Measurements from ENCODE around the gene HIRA. TPM values are rescaled to one million over a fixed set of nuclear protein-coding genes. Genes with fewer than 3 reads are reported as not detected.

HIRA gene
- total and polyA plus RNA-seq, 9 of the 15 experiments (the other 6 are each of a cell fraction or from before 2014, with no cell fraction given), result 0.96 to 132 (median 58.4) TPM

DNA sequence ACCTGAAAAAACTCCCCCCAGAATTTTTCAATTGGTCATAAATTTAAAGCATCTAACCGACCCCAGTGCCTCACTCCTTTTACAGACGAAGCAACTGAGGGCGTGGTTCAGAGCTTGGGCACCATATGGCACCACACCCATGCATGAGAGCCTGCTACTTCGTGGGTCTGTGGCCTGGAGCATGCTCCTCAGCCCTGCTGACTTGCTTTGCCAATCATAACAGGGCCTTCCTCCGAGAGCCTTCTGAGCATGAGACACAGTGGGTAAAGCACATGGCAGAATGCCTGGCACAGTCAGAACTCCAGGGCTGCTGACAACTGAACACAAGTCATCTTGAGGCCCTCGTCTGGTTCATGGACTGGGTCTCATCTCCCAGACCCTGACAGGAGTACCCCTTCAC is 33.3 kb downstream of the HIRA start (continued):
- TF ChIP-seq POLR2AphosphoS5 (IDR thresholded peaks at IDR 0.05; ENCODE audit: control insufficient read depth, insufficient read depth, low read depth, low read length), result no peak
- peak; percentile 47 for TF ChIP-seq ZNF699 (CRISPR knock-in tag; IDR thresholded peaks at IDR 0.05; ENCODE audit: insufficient replicate concordance)
- TF ChIP-seq MAFK (IDR thresholded peaks at IDR 0.05; ENCODE audit: low read length), result no peak
- TF ChIP-seq NFIX (CRISPR knock-in tag; IDR thresholded peaks at IDR 0.05; ENCODE audit: low read depth), result 0 out of 2 replicates have a peak, but pooled peaks have one; percentile 9
- TF ChIP-seq SAFB2 (IDR thresholded peaks at IDR 0.05; ENCODE audit: borderline replicate concordance, low read depth, low read length, severe bottlenecking), result no peak
- TF ChIP-seq, protein P1, sequence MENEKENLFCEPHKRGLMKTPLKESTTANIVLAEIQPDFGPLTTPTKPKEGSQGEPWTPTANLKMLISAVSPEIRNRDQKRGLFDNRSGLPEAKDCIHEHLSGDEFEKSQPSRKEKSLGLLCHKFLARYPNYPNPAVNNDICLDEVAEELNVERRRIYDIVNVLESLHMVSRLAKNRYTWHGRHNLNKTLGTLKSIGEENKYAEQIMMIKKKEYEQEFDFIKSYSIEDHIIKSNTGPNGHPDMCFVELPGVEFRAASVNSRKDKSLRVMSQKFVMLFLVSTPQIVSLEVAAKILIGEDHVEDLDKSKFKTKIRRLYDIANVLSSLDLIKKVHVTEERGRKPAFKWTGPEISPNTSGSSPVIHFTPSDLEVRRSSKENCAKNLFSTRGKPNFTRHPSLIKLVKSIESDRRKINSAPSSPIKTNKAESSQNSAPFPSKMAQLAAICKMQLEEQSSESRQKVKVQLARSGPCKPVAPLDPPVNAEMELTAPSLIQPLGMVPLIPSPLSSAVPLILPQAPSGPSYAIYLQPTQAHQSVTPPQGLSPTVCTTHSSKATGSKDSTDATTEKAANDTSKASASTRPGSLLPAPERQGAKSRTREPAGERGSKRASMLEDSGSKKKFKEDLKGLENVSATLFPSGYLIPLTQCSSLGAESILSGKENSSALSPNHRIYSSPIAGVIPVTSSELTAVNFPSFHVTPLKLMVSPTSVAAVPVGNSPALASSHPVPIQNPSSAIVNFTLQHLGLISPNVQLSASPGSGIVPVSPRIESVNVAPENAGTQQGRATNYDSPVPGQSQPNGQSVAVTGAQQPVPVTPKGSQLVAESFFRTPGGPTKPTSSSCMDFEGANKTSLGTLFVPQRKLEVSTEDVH (IDR thresholded peaks at IDR 0.05; ENCODE audit: low read depth, partially characterized antibody), result no peak
- no peak for TF ChIP-seq LEF1 (IDR thresholded peaks at IDR 0.05)
- TF ChIP-seq ZSCAN29 (IDR thresholded peaks at IDR 0.05), result no peak
- no peak for TF ChIP-seq ATF7 (IDR thresholded peaks at IDR 0.05)
- TF ChIP-seq, protein P2, sequence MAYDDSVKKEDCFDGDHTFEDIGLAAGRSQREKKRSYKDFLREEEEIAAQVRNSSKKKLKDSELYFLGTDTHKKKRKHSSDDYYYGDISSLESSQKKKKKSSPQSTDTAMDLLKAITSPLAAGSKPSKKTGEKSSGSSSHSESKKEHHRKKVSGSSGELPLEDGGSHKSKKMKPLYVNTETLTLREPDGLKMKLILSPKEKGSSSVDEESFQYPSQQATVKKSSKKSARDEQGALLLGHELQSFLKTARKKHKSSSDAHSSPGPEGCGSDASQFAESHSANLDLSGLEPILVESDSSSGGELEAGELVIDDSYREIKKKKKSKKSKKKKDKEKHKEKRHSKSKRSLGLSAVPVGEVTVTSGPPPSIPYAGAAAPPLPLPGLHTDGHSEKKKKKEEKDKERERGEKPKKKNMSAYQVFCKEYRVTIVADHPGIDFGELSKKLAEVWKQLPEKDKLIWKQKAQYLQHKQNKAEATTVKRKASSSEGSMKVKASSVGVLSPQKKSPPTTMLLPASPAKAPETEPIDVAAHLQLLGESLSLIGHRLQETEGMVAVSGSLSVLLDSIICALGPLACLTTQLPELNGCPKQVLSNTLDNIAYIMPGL (CRISPR knock-in tag; IDR thresholded peaks at IDR 0.05), result no peak; the same call in 1 of the 2 replicates
- TF ChIP-seq MEF2D (tag; conservative IDR thresholded peaks at IDR 0.05; ENCODE audit: low read depth), result no peak
- no peak for TF ChIP-seq ZKSCAN3 (CRISPR knock-in tag; IDR thresholded peaks at IDR 0.05)
- TF ChIP-seq, protein P3, sequence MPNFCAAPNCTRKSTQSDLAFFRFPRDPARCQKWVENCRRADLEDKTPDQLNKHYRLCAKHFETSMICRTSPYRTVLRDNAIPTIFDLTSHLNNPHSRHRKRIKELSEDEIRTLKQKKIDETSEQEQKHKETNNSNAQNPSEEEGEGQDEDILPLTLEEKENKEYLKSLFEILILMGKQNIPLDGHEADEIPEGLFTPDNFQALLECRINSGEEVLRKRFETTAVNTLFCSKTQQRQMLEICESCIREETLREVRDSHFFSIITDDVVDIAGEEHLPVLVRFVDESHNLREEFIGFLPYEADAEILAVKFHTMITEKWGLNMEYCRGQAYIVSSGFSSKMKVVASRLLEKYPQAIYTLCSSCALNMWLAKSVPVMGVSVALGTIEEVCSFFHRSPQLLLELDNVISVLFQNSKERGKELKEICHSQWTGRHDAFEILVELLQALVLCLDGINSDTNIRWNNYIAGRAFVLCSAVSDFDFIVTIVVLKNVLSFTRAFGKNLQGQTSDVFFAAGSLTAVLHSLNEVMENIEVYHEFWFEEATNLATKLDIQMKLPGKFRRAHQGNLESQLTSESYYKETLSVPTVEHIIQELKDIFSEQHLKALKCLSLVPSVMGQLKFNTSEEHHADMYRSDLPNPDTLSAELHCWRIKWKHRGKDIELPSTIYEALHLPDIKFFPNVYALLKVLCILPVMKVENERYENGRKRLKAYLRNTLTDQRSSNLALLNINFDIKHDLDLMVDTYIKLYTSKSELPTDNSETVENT (CRISPR knock-in tag; IDR thresholded peaks at IDR 0.05), result no peak
- TF ChIP-seq MTF1 (CRISPR knock-in tag; IDR thresholded peaks at IDR 0.05; ENCODE audit: borderline replicate concordance), result no peak
